IMR-90 (cell line): ENCODE measurements around the gene SEPTIN8. TPM values are rescaled to one million over a fixed set of nuclear protein-coding genes. Genes with fewer than 3 reads are reported as not detected.

ENCODE experiments used
- ATAC-seq: fragments of 200-7000 bp; cut with Tn5 transposase; 2 replicates; pipeline ENCODE4 v1.9.1; 2020; ENCODE audit warnings: low read depth, mild to moderate bottlenecking, moderate library complexity
- BruUV-seq: library from RNA; stranded (reverse); fragments of 400-500 nt; replicated peaks from 2 replicates; lab custom pipeline; 2021; lab: Mats Ljungman, UMichigan
- CTCF ChIA-PET: fragments of 300-600 bp; formaldehyde crosslinking; extraction: SDS; loops from one replicate; lab custom pipeline; 2021; ENCODE audit warnings: antibody characterized with exemption; lab: Yijun Ruan, JAX
- POLR2A ChIA-PET: fragments of 300-600 bp; sonication (Branson Sonifier 250); formaldehyde crosslinking; loops from one replicate; lab custom pipeline; 2022; ENCODE audit warnings: antibody characterized with exemption; ENCODE audit not compliant: unreplicated experiment; lab: Charles Lee
- DNase-seq: peaks from one replicate; pipeline ENCODE4 v3.0.0; 2013
- H2AFZ ChIP-seq: replicated peaks from 2 replicates; pipeline ENCODE3; 2013; ENCODE audit warnings: low read length, mild to moderate bottlenecking; ENCODE audit not compliant: poor library complexity
- H2AK5ac ChIP-seq: 2 replicates; pipeline ENCODE4 v1.6.1; 2013; ENCODE audit warnings: low read depth, low read length, inconsistent platforms
- H2AK9ac ChIP-seq: replicated peaks from 2 replicates; pipeline ENCODE3; 2013; ENCODE audit warnings: mild to moderate bottlenecking, low read depth, low read length, moderate library complexity; ENCODE audit not compliant: poor library complexity
- H2BK120ac ChIP-seq: 2 replicates; pipeline ENCODE4 v1.6.1; 2013; ENCODE audit warnings: low read depth, low read length, inconsistent platforms
- H2BK15ac ChIP-seq: 3 replicates; pipeline ENCODE4 v1.6.1; 2013; ENCODE audit warnings: low read depth, low read length, inconsistent platforms
- H2BK20ac ChIP-seq: 2 replicates; pipeline ENCODE4 v1.6.1; 2013; ENCODE audit warnings: low read depth, mild to moderate bottlenecking, inconsistent platforms, low read length, moderate library complexity
- H2BK5ac ChIP-seq: 2 replicates; pipeline ENCODE4 v1.6.1; 2013; ENCODE audit warnings: mild to moderate bottlenecking, low read depth, low read length, inconsistent platforms; ENCODE audit not compliant: poor library complexity, severe bottlenecking
- H3K14ac ChIP-seq: replicated peaks from 2 replicates; pipeline ENCODE4 v1.6.1; 2013; ENCODE audit warnings: low read depth, low read length, inconsistent platforms
- H3K18ac ChIP-seq: 2 replicates; pipeline ENCODE4 v1.6.1; 2013; ENCODE audit warnings: low read depth, low read length, control low read depth
- H3K23ac ChIP-seq: 2 replicates; pipeline ENCODE4 v1.6.1; 2013; ENCODE audit warnings: low read depth, low read length, inconsistent platforms
- H3K27ac ChIP-seq: 2 replicates; pipeline ENCODE4 v1.5.1; 2013; ENCODE audit warnings: mild to moderate bottlenecking, control low read depth, low read length; ENCODE audit not compliant: insufficient read depth
- H3K27me3 ChIP-seq: 2 replicates; pipeline ENCODE4 v1.6.1; 2013; ENCODE audit warnings: low read length; ENCODE audit not compliant: control insufficient read depth, insufficient read depth
- H3K36me3 ChIP-seq: 2 replicates; pipeline ENCODE4 v1.6.1; 2013; ENCODE audit warnings: low read length, mixed read lengths; ENCODE audit not compliant: control insufficient read depth, insufficient read depth
- H3K4ac ChIP-seq: 2 replicates; pipeline ENCODE4 v1.6.1; 2013; ENCODE audit warnings: low read depth, low read length, inconsistent platforms
- H3K4me1 ChIP-seq: 2 replicates; pipeline ENCODE4 v1.6.1; 2013; ENCODE audit warnings: low read length, mixed read lengths; ENCODE audit not compliant: control insufficient read depth, insufficient read depth
- H3K4me2 ChIP-seq: 2 replicates; pipeline ENCODE4 v1.6.1; 2013; ENCODE audit warnings: low read depth, mild to moderate bottlenecking, control low read depth, low read length, moderate library complexity
- H3K4me3 ChIP-seq: 2 replicates; pipeline ENCODE4 v1.5.1; 2013; ENCODE audit warnings: low read depth, mild to moderate bottlenecking, control low read depth, low read length, moderate library complexity; ENCODE audit not compliant: insufficient read depth
- H3K56ac ChIP-seq: 2 replicates; pipeline ENCODE4 v1.6.1; 2013; ENCODE audit warnings: low read length, inconsistent platforms; ENCODE audit not compliant: insufficient read depth; ENCODE audit errors: extremely low read depth
- H3K79me1 ChIP-seq, 2 experiments: 2 replicates each; pipeline ENCODE4 v1.6.1; 2013; ENCODE audit warnings: low read length in 2 of 2, inconsistent platforms in 1 of 2, low read depth in 1 of 2
- H3K9ac ChIP-seq: 2 replicates; pipeline ENCODE4 v1.6.1; 2013; ENCODE audit warnings: low read depth, low read length, control low read depth
- H3K9me1 ChIP-seq: 2 replicates; pipeline ENCODE4 v1.6.1; 2013; ENCODE audit warnings: low read length, inconsistent platforms; ENCODE audit not compliant: insufficient read depth
- H3K9me3 ChIP-seq: 2 replicates; pipeline ENCODE4 v1.6.1; 2013; ENCODE audit warnings: low read length; ENCODE audit not compliant: control insufficient read depth, insufficient read depth
- H4K20me1 ChIP-seq: 2 replicates; pipeline ENCODE4 v1.6.1; 2013; ENCODE audit warnings: low read length, inconsistent platforms; ENCODE audit not compliant: insufficient read depth
- H4K5ac ChIP-seq: 2 replicates; pipeline ENCODE4 v1.6.1; 2013; ENCODE audit warnings: mild to moderate bottlenecking, low read depth, low read length, control low read depth
- H4K8ac ChIP-seq, 2 experiments: 2 replicates each; pipeline ENCODE4 v1.6.1; 2013; ENCODE audit warnings: low read depth in 2 of 2, low read length in 2 of 2, control low read depth in 1 of 2, inconsistent platforms in 1 of 2
- H4K91ac ChIP-seq: 2 replicates; pipeline ENCODE4 v1.6.1; 2013; ENCODE audit warnings: low read depth, low read length, inconsistent platforms; ENCODE audit not compliant: insufficient read depth
- BHLHE40 ChIP-seq: fragments of 150-350 bp; IDR thresholded peaks from 2 replicates; pipeline ENCODE4 v1.6.1; 2016; ENCODE audit warnings: mild to moderate bottlenecking, low read depth, low read length
- CEBPB ChIP-seq: IDR thresholded peaks from 2 replicates; pipeline ENCODE4 v1.6.1; 2012; ENCODE audit warnings: low read depth, low read length, improper control_type of control experiment
- CHD1 ChIP-seq: IDR thresholded peaks from 2 replicates; pipeline ENCODE4 v1.6.1; 2012; ENCODE audit warnings: low read depth, low read length, improper control_type of control experiment
- FOS ChIP-seq: fragments of 150-350 bp; IDR thresholded peaks from 2 replicates; pipeline ENCODE4 v1.6.1; 2016; ENCODE audit warnings: low read depth, low read length
- MAFK ChIP-seq: IDR thresholded peaks from 2 replicates; pipeline ENCODE4 v1.6.1; 2012; ENCODE audit warnings: low read depth, low read length, improper control_type of control experiment
- MAZ ChIP-seq: IDR thresholded peaks from 2 replicates; pipeline ENCODE4 v1.6.1; 2012; ENCODE audit warnings: low read depth, mild to moderate bottlenecking, low read length, improper control_type of control experiment, moderate library complexity, borderline replicate concordance
- MXI1 ChIP-seq: IDR thresholded peaks from 2 replicates; pipeline ENCODE4 v1.6.1; 2012; ENCODE audit warnings: low read depth, mild to moderate bottlenecking, low read length, moderate library complexity, borderline replicate concordance
- NFE2L2 ChIP-seq: fragments of 150-350 bp; IDR thresholded peaks from 2 replicates; pipeline ENCODE4 v1.6.1; 2016; ENCODE audit warnings: low read depth, mild to moderate bottlenecking, low read length
- POLR2A ChIP-seq: IDR thresholded peaks from 2 replicates; pipeline ENCODE4 v1.6.1; 2012; ENCODE audit warnings: mild to moderate bottlenecking, low read depth, low read length
- RAD21 ChIP-seq: IDR thresholded peaks from 2 replicates; pipeline ENCODE4 v1.6.1; 2012; ENCODE audit warnings: low read length, improper control_type of control experiment
- RCOR1 ChIP-seq: IDR thresholded peaks from 2 replicates; pipeline ENCODE4 v1.6.1; 2012; ENCODE audit warnings: mild to moderate bottlenecking, low read length, improper control_type of control experiment; ENCODE audit not compliant: insufficient replicate concordance
- RFX5 ChIP-seq: IDR thresholded peaks from 2 replicates; pipeline ENCODE4 v1.8.0; 2012; ENCODE audit warnings: low read depth, mild to moderate bottlenecking, low read length, moderate library complexity
- SMC3 ChIP-seq: fragments of 150-350 bp; IDR thresholded peaks from 2 replicates; pipeline ENCODE4 v1.6.1; 2016; ENCODE audit warnings: low read depth, mild to moderate bottlenecking, antibody characterized with exemption, low read length, moderate library complexity
- WGBS, 2 experiments: methylation state at CpG; one replicate each; pipeline versions ENCODE4 v1.1.5 to v1.1.7; 2013; ENCODE audit warnings: missing lambda C conversion rate in 2 of 2; ENCODE audit not compliant: insufficient read length in 1 of 2; ENCODE audit errors: extremely low coverage in 2 of 2; 5-methylcytosine and 5-hydroxymethylcytosine counted together
- dilution Hi-C: fragments of 300-500 bp; cut with HindIII; formaldehyde crosslinking; loops from one replicate; pipeline ENCODE4 v1.14.3; 2018; ENCODE audit warnings: low sequenced_read_pairs; ENCODE audit not compliant: unreplicated experiment
- in situ Hi-C: fragments of 300-500 bp; cut with MboI; formaldehyde crosslinking; loops from 3 replicates; pipeline ENCODE4 v1.14.3; 2019; ENCODE audit warnings: low sequenced_read_pairs, inconsistent platforms, mixed read lengths
- intact Hi-C: fragments of 100-400 bp; cut with micrococcal nuclease; formaldehyde crosslinking; loops from 2 replicates; pipeline ENCODE4 v1.10.0; 2022
- polyA plus RNA-seq, 3 experiments: library from polyadenylated mRNA; depleted of rRNA; stranded (reverse); fragments of >200 nt; gene quantifications; 2 replicates each; pipeline ENCODE4 v1.2.3, GENCODE V29; 2012; ENCODE audit warnings: low replicate concordance in 1 of 3
- total RNA-seq: library from RNA; depleted of rRNA; stranded (reverse); fragments of >200 nt; gene quantifications from 2 replicates; pipeline ENCODE4 v1.2.3, GENCODE V29; 2012
- TF ChIP-seq, protein P1 (sequence below): conservative IDR thresholded peaks from 2 replicates; pipeline ENCODE4 v1.5.1; 2012; ENCODE audit warnings: mild to moderate bottlenecking, low read depth, low read length, improper control_type of control experiment
- TF ChIP-seq, protein P2 (sequence below): fragments of 150-350 bp; IDR thresholded peaks from 2 replicates; pipeline ENCODE4 v1.6.1; 2016; ENCODE audit warnings: low read depth, mild to moderate bottlenecking, low read length, moderate library complexity, borderline replicate concordance
- TF ChIP-seq, protein P3 (sequence below): fragments of 150-350 bp; IDR thresholded peaks from 2 replicates; pipeline ENCODE4 v1.6.1; 2017; ENCODE audit warnings: mild to moderate bottlenecking, antibody characterized with exemption, low read length, low read depth

Gene SEPTIN8
- total and polyA plus RNA-seq, 2 of the 4 experiments (the other 2 are of a cell fraction), result 56.2 to 67.2 TPM

DNA sequence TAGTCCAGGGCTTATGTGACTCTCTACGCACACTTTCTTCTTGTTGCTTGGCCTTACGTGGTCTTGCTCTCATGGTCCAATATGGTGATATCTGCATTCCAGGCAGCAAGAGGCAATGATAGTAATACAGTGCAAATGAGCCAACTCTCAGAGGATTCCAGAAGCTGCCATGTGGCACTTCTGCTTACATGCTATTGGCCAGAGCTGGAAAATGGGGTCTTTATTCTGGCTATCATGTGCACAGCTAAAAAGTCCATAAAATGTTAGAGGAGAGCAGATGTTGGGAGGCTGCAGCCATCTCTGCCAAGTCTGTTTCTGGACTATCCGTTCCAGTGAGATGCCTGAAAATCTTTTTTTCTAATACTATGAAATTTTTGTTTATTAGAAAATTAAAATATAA lies 2.9 kb upstream of the SEPTIN8 start:
- H3K4me2 ChIP-seq, result no peak overlapping the region
- no peak overlapping the region for H3K14ac ChIP-seq
- intact Hi-C loops, result no loop called here
- no peak for DNase-seq
- WGBS, 2 experiments, result 100% methylated on average over 1 of the region's 3 CpGs; no CpG with 5 or more reads in 1 of the 2 experiments
- TF ChIP-seq, protein P1, sequence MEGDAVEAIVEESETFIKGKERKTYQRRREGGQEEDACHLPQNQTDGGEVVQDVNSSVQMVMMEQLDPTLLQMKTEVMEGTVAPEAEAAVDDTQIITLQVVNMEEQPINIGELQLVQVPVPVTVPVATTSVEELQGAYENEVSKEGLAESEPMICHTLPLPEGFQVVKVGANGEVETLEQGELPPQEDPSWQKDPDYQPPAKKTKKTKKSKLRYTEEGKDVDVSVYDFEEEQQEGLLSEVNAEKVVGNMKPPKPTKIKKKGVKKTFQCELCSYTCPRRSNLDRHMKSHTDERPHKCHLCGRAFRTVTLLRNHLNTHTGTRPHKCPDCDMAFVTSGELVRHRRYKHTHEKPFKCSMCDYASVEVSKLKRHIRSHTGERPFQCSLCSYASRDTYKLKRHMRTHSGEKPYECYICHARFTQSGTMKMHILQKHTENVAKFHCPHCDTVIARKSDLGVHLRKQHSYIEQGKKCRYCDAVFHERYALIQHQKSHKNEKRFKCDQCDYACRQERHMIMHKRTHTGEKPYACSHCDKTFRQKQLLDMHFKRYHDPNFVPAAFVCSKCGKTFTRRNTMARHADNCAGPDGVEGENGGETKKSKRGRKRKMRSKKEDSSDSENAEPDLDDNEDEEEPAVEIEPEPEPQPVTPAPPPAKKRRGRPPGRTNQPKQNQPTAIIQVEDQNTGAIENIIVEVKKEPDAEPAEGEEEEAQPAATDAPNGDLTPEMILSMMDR, result no peak
- TF ChIP-seq BHLHE40, result no peak
- TF ChIP-seq, protein P2, sequence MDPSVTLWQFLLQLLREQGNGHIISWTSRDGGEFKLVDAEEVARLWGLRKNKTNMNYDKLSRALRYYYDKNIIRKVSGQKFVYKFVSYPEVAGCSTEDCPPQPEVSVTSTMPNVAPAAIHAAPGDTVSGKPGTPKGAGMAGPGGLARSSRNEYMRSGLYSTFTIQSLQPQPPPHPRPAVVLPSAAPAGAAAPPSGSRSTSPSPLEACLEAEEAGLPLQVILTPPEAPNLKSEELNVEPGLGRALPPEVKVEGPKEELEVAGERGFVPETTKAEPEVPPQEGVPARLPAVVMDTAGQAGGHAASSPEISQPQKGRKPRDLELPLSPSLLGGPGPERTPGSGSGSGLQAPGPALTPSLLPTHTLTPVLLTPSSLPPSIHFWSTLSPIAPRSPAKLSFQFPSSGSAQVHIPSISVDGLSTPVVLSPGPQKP, result no peak
- no peak for TF ChIP-seq MXI1
- no peak for TF ChIP-seq MAZ
- no peak for TF ChIP-seq SMC3
- TF ChIP-seq RFX5, result no peak
- TF ChIP-seq RAD21, result no peak
- no peak for TF ChIP-seq POLR2A
- no peak for TF ChIP-seq RCOR1
- no peak for TF ChIP-seq FOS
- TF ChIP-seq MAFK, result no peak
- TF ChIP-seq NFE2L2, result no peak
- TF ChIP-seq CHD1, result no peak
- TF ChIP-seq CEBPB, result no peak
- TF ChIP-seq, protein P3, sequence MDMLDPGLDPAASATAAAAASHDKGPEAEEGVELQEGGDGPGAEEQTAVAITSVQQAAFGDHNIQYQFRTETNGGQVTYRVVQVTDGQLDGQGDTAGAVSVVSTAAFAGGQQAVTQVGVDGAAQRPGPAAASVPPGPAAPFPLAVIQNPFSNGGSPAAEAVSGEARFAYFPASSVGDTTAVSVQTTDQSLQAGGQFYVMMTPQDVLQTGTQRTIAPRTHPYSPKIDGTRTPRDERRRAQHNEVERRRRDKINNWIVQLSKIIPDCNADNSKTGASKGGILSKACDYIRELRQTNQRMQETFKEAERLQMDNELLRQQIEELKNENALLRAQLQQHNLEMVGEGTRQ, result no peak
- H4K8ac ChIP-seq, result no peak overlapping the region
- POLR2A ChIA-PET, result no interaction called here
- BruUV-seq, result no TSS peak
- no peak overlapping the region for H3K4ac ChIP-seq
- H3K27ac ChIP-seq, result no peak overlapping the region
- no peak overlapping the region for H2BK20ac ChIP-seq
- no peak overlapping the region for H3K4me3 ChIP-seq
- H2BK5ac ChIP-seq, result no peak overlapping the region
- no peak overlapping the region for H4K91ac ChIP-seq
- no peaks in the 10 kb centered on the region for H3K27me3 ChIP-seq
- dilution Hi-C loops, result no loop called here
- H2AFZ ChIP-seq, result no peak overlapping the region
- no peaks in the 10 kb centered on the region for H3K9me3 ChIP-seq
- no peak overlapping the region for H3K18ac ChIP-seq
- in situ Hi-C loops, result no loop called here
- no peak overlapping the region for H2AK5ac ChIP-seq
- peaks cover 6 to 26% of the 10 kb centered on the region in 2 experiments for H3K79me1 ChIP-seq
- peaks cover 18% of the 10 kb centered on the region for H3K4me1 ChIP-seq
- peaks cover 7% of the 10 kb centered on the region; the same call in 1 of the 2 replicates for H4K20me1 ChIP-seq
- H3K9me1 ChIP-seq, result peaks cover 14% of the 10 kb centered on the region
- H3K9ac ChIP-seq, result no peak overlapping the region
- CTCF ChIA-PET, result no interaction called here
- no peak overlapping the region for H4K5ac ChIP-seq
- no peak overlapping the region for H3K23ac ChIP-seq
- no peak overlapping the region for H2BK120ac ChIP-seq
- H2AK9ac ChIP-seq, result no peak overlapping the region
- no peak overlapping the region for H2BK15ac ChIP-seq
- no peak overlapping the region for H3K56ac ChIP-seq
- no peak for ATAC-seq
- no peaks in the 10 kb centered on the region for H3K36me3 ChIP-seq
